GM06990 (cell line): ENCODE data around the gene SLCO4C1.

Experiments used
- DNase-seq: peaks from one replicate; pipeline ENCODE4 v3.0.0-alpha.2; 2011; ENCODE audit not compliant: insufficient read length; ENCODE audit errors: extremely low read depth
- H3K27me3 ChIP-seq: replicated peaks from 2 replicates; pipeline ENCODE4 v1.6.0; 2011; ENCODE audit warnings: low read length; ENCODE audit not compliant: control insufficient read depth, insufficient read depth
- H3K36me3 ChIP-seq: 2 replicates; pipeline ENCODE4 v1.5.1; 2011; ENCODE audit warnings: low read length; ENCODE audit not compliant: control insufficient read depth, insufficient read depth
- H3K4me3 ChIP-seq: replicated peaks from 2 replicates; pipeline ENCODE4 v1.5.1; 2011; ENCODE audit warnings: low read depth, mild to moderate bottlenecking, control low read depth, low read length
- TF ChIP-seq, protein P1 (sequence below): IDR thresholded peaks from 2 replicates; pipeline ENCODE4 v1.5.1; 2011; ENCODE audit warnings: low read length, control low read depth, mild to moderate bottlenecking, inconsistent platforms; ENCODE audit not compliant: insufficient read depth, poor library complexity, severe bottlenecking

SLCO4C1 gene

DNA sequence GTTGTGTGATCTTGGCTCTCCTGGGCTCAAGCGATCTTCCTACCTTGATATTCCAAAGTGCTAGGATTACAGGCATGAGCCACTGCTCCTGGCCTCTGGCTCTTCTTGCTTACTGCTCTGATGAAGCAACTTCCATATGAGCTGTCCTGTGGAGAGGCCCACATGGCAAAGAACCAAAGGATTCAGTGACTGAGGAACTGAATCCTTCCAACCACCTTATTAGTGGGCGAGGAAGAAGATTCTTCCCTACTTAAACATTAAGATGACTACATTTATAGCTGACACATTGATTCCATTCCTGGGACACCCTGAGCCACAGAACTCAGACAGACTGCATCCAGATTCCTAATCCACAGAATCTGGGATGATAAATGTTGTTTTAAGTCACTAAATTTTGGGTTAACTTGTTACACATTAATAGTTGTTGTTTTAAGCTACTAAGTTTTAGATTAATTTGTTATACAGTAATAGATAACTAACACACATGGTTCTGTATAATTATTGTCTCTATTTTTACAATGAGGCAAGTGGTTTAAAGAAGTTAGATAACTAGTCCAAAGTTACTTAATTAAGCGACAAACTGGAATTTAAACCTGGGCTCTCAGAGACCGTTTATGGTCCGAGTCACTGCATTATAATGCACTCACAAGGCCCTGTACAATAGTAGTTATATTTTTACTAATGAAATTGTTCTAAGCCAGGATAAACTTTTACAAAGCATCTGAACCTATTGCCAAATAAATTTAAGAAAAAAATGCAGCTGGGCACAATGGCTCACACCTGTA, 16.7 kb upstream of the SLCO4C1 start:
- no peak for DNase-seq
- no peaks in the 10 kb centered on the region for H3K36me3 ChIP-seq
- no peak overlapping the region for H3K4me3 ChIP-seq
- no peaks in the 10 kb centered on the region for H3K27me3 ChIP-seq
- TF ChIP-seq, protein P1, sequence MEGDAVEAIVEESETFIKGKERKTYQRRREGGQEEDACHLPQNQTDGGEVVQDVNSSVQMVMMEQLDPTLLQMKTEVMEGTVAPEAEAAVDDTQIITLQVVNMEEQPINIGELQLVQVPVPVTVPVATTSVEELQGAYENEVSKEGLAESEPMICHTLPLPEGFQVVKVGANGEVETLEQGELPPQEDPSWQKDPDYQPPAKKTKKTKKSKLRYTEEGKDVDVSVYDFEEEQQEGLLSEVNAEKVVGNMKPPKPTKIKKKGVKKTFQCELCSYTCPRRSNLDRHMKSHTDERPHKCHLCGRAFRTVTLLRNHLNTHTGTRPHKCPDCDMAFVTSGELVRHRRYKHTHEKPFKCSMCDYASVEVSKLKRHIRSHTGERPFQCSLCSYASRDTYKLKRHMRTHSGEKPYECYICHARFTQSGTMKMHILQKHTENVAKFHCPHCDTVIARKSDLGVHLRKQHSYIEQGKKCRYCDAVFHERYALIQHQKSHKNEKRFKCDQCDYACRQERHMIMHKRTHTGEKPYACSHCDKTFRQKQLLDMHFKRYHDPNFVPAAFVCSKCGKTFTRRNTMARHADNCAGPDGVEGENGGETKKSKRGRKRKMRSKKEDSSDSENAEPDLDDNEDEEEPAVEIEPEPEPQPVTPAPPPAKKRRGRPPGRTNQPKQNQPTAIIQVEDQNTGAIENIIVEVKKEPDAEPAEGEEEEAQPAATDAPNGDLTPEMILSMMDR: no peak

DNA sequence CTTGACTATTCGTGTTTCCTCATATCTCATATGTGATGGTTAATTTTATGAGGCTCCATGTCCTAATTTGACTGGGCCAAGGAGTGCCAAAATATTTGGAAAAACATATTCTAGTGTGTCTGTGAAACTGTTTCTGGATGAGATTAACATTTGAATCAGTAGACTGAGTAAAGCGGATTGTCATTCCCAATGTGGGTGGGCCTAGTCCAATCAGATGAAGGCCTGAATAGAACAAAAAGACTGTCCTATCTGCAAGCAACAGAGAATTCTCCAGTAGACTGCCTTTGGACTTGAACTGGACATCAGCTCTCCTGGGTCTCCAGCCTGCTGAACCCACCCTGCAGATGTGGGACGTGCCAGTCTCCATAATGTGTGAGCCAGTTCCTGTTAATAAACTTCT, 13.5 kb upstream of the SLCO4C1 start:
- DNase-seq: no peak
- TF ChIP-seq, protein P1: no peak
- no peaks in the 10 kb centered on the region for H3K27me3 ChIP-seq
- H3K36me3 ChIP-seq: no peaks in the 10 kb centered on the region
- H3K4me3 ChIP-seq: no peak overlapping the region

DNA sequence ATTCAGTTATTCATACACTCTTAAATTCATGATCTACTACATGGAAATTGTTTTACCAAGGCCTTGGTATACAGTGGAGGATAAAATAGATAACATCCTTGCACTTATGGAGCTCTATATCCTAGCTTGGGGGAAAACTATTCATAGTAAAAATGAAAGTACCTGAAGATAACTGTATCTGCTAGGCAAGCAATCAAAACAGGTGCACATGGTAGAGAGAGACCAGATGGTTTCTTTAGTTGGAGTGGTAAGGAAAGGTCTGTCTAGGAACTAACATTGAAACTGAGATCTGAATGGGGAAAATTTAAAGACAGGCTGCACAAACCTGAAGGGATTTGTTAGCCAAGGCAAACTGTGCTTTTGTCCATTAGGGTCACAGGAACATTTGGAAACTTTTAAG, 11.1 kb upstream of the SLCO4C1 start:
- TF ChIP-seq, protein P1: no peak
- no peaks in the 10 kb centered on the region for H3K36me3 ChIP-seq
- H3K4me3 ChIP-seq: no peak overlapping the region
- no peak for DNase-seq
- H3K27me3 ChIP-seq: no peaks in the 10 kb centered on the region

DNA sequence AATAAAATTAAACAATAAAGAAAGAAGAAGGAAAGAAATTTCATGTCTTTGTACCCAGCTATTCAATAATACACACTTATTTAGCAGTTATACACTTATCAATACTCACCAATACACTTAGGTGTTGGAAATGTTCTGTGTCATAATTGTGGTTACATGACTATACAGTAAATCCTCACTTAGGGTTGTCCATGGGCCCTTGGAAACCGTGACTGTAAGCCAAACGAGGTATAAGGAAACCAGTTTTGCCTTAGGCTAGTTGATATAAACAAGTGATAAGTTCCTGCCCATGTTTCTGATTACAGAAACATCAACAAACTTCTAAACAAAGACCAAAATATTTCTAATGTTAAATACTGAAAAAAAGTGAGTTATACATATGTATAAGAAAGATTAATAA, 10.0 kb upstream of the SLCO4C1 start:
- no peak for DNase-seq
- no peak overlapping the region for H3K4me3 ChIP-seq
- H3K27me3 ChIP-seq: no peaks in the 10 kb centered on the region
- TF ChIP-seq, protein P1: no peak
- no peaks in the 10 kb centered on the region for H3K36me3 ChIP-seq

DNA sequence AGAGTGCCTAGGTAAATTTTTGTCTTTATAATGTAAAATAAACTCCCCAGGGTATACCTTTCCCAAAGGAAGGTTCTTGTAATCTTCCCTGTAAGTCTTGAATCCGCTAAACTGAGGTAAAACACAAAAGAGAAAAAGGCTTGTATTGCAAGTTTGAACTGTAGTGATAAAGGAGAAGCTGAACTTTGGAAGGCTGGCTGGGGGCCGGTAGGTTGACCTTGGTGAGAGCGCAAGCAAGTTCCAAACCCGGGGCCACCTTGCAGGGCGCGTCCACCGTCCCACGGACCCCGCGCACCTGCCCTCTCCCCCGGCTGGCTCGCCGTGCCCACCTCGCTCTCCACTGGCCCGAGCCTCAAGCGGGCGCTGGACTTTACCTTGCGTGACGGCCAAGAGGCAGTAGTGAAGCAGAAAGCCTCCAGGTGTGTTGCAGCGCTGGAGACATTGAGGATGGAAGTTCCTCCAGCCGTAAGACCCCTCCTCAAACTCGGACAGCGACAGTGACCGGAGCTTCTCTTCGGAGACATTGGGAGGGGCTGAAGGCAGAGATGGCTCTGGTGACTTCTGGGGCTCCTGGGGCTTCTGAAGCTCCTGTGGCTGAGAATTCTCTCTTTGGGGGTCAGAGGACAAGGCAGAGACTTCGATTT, 428 bp downstream of the SLCO4C1 start:
- Histone ChIP-seq H3K4me3 (peak overlapping the region; percentile 61), H3K27me3 (no peaks in the 10 kb centered on the region), H3K36me3 (no peaks in the 10 kb centered on the region)
- no peak for DNase-seq
- TF ChIP-seq, protein P1: no peak
